HG02973 (cell line): ENCODE results near the gene OR10K1.
"Not testable (repeated sequence)": the region's sequence is repeated elsewhere in the genome, so short reads cannot be mapped to it uniquely, and the experiment has no call there.

Experiments used
- ATAC-seq: cut with Tn5 transposase; IDR thresholded peaks from one replicate; pipeline ENCODE4 v1.9.1; 2021; ENCODE audit warnings: moderate library complexity; ENCODE audit not compliant: unreplicated experiment

The OR10K1 gene

GRCh38 chr1:158461534-158461933, at the start of gene OR10K1:
Gene OR10K1 (plus strand): TSS chr1:158461834. CDS start chr1:158465562, 3,728 bp downstream.
- ATAC-seq = no peak

GRCh38 chr1:158414651-158415345, 46.8 kb upstream of the OR10K1 start:
- no peak for ATAC-seq

- no peak for ATAC-seq
Observed at GRCh38 chr1:158417586-158417985, 44.0 kb upstream of the OR10K1 start.

- no peak for ATAC-seq
Observed at GRCh38 chr1:158422212-158422611, 39.4 kb upstream of the OR10K1 start.

- ATAC-seq = no peak
Observed at GRCh38 chr1:158425027-158425426, 36.6 kb upstream of the OR10K1 start.

GRCh38 chr1:158426137-158426536, 35.5 kb upstream of the OR10K1 start, which contains the start of gene OR10K2:
Gene OR10K2 (minus strand): TSS chr1:158426237. CDS start chr1:158420866, 5,371 bp downstream.
- no peak for ATAC-seq

GRCh38 chr1:158430163-158430562, 31.5 kb upstream of the OR10K1 start:
- not testable (repeated sequence) for ATAC-seq

- no peak for ATAC-seq
Observed at GRCh38 chr1:158434741-158435140, 26.9 kb upstream of the OR10K1 start.

GRCh38 chr1:158445376-158445775, 16.3 kb upstream of the OR10K1 start:
- no peak for ATAC-seq

- no peak for ATAC-seq
Observed at GRCh38 chr1:158454537-158454936, 7.1 kb upstream of the OR10K1 start.

- no peak for ATAC-seq
Observed at GRCh38 chr1:158457246-158457645, 4.4 kb upstream of the OR10K1 start.

GRCh38 chr1:158458263-158458662, 3.4 kb upstream of the OR10K1 start:
- no peak for ATAC-seq

GRCh38 chr1:158471920-158472319, 10.3 kb downstream of the OR10K1 start, which contains the start of gene OR10R2:
Gene OR10R2 (plus strand): TSS chr1:158472220. CDS start chr1:158472326, 106 bp downstream.
- ATAC-seq = no peak

GRCh38 chr1:158485455-158485854, 23.8 kb downstream of the OR10K1 start:
- no peak for ATAC-seq

GRCh38 chr1:158491316-158491715, 29.7 kb downstream of the OR10K1 start:
- ATAC-seq = no peak

GRCh38 chr1:158493054-158493453, 31.4 kb downstream of the OR10K1 start:
- no peak for ATAC-seq

GRCh38 chr1:158494796-158495195, 33.2 kb downstream of the OR10K1 start:
- no peak for ATAC-seq

- no peak for ATAC-seq
Observed at GRCh38 chr1:158496374-158496773, 34.7 kb downstream of the OR10K1 start.

- ATAC-seq = no peak
Observed at GRCh38 chr1:158506369-158506987, 44.8 kb downstream of the OR10K1 start.

- ATAC-seq = no peak
Observed at GRCh38 chr1:158507511-158507910, 45.9 kb downstream of the OR10K1 start.

GRCh38 chr1:158509471-158510156, 48.0 kb downstream of the OR10K1 start:
- ATAC-seq = no peak

- ATAC-seq = no peak
Observed at GRCh38 chr1:158516966-158517365, 55.3 kb downstream of the OR10K1 start.
